Epithelial cell of esophagus (primary cell): ENCODE measurements around the gene TCERG1.

Source experiments
- DNase-seq: peaks from one replicate; pipeline ENCODE4 v3.0.0; 2010; ENCODE audit warnings: low read depth
- H3K4me3 ChIP-seq: 2 replicates; pipeline ENCODE4 v1.5.1; 2011; ENCODE audit warnings: mild to moderate bottlenecking, low read length, control low read depth
- CTCF ChIP-seq: IDR thresholded peaks from 2 replicates; pipeline ENCODE4 v1.5.1; 2011; ENCODE audit warnings: low read depth, mild to moderate bottlenecking, low read length, control low read depth, inconsistent platforms; ENCODE audit not compliant: insufficient read depth; ENCODE audit errors: missing control alignments

The TCERG1 gene

GRCh38 chr5:146427619-146427997 is 19.5 kb upstream of the TCERG1 start:
- no peak overlapping the region for H3K4me3 ChIP-seq
- TF ChIP-seq CTCF: no peak
- DNase-seq: no peak

DNA sequence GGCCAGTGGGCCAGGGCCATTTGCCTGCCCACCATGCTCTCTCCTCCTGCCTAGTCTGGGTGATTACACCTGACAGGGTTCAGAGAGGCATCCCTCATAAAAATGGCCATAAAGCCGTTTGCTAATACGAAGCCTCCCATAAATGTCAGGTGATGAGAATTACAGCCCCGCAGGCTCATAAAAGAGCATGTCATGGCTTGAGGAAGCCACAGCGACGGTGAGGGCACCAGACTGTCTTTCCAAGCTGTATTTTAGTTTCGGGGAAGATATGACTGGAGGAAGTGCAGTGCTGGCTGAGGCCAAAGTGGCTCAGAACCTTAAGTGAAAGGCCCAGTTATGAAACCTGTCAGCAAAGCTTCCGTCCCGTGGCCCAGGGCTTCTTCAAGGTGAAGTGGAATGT is 18.5 kb upstream of the TCERG1 start:
- no peak for TF ChIP-seq CTCF
- no peak overlapping the region for H3K4me3 ChIP-seq
- peak; percentile 16 for DNase-seq

GRCh38 chr5:146440353-146440752 is 6.8 kb upstream of the TCERG1 start:
- H3K4me3 ChIP-seq: no peak overlapping the region
- no peak for TF ChIP-seq CTCF
- DNase-seq: no peak

DNA sequence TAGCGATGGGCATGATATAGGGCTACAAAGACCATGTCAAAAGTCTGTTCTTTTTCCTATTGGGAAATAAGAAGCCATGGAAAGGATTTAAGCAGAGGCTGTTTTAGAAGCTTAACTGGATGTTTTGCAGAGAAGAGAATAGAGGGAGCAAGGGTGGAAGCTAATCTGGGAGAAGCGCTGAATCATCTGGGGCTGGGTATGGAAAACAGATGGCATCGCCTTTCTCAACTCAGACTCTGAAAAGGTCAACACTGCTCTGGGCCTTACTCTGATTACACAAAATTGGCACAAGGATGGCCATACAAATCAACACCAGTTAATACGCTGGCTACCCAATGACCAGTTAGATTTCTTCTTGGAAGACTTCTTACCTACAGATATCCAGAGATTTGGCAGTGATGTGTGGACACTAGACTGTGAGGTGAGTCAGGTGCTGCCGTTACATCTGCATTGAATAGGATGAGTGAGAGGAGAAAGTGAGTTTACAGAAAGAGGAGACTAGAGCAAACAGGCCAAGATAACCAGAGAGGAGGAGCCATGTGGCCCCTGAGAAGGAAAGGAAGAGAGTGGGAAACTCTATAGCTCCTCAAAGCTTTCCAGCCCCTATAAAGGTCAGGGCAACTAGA is 6.2 kb upstream of the TCERG1 start:
- TF ChIP-seq CTCF: no peak
- peak; percentile 40 for DNase-seq
- no peak overlapping the region for H3K4me3 ChIP-seq

- H3K4me3 ChIP-seq: no peak overlapping the region
- DNase-seq: peak; percentile 87
- no peak for TF ChIP-seq CTCF
Measured at GRCh38 chr5:146441896-146442295, 5.2 kb upstream of the TCERG1 start.

GRCh38 chr5:146447734-146448380 is 724 bp downstream of the TCERG1 start:
- H3K4me3 ChIP-seq: peak overlapping the region; percentile 100
- peak; percentile 76 for DNase-seq
- TF ChIP-seq CTCF: no peak
